Sigmoid colon (tissue), 3 donors: Measurements from ENCODE around the gene NCAPD3.

Experiments used
- POLR2A ChIP-seq, 2 donors: fragments of 450-650 bp; IDR thresholded peaks; one replicate each; pipeline ENCODE4 v1.6.1; 2016; ENCODE audit warnings: antibody characterized with exemption in 2 of 2, mild to moderate bottlenecking in 2 of 2, moderate library complexity in 2 of 2
- TF ChIP-seq, protein P1 (sequence below), 4 experiments: fragments of 450-650 bp in 3 of 4; fragments of 200-600 bp in 1 of 4; IDR thresholded peaks; one replicate each; pipeline ENCODE4 v1.5.1; 2016 to 2019; ENCODE audit warnings: antibody characterized with exemption in 4 of 4, mild to moderate bottlenecking in 3 of 4, moderate library complexity in 2 of 4

DNA sequence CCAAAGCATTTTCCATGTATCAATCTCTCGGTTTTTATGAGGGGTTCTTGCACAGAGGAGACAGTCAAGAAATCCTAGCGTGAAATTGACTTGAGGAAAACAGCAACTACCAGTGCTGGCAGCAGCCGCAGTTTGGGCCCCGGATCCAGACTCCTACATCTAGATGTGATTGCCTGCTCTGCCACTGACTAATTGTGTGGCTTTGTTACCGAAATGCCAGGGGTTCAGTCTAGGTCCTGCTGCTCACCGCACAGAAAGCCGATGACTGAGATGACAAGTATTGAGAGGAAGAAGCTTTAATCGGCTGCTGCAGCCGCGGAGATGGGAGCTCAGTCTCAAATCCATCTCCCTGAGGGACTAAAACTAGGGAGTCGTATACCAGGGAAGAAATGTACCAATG lies 44.2 kb upstream of the NCAPD3 start:
- TF ChIP-seq, protein P1, sequence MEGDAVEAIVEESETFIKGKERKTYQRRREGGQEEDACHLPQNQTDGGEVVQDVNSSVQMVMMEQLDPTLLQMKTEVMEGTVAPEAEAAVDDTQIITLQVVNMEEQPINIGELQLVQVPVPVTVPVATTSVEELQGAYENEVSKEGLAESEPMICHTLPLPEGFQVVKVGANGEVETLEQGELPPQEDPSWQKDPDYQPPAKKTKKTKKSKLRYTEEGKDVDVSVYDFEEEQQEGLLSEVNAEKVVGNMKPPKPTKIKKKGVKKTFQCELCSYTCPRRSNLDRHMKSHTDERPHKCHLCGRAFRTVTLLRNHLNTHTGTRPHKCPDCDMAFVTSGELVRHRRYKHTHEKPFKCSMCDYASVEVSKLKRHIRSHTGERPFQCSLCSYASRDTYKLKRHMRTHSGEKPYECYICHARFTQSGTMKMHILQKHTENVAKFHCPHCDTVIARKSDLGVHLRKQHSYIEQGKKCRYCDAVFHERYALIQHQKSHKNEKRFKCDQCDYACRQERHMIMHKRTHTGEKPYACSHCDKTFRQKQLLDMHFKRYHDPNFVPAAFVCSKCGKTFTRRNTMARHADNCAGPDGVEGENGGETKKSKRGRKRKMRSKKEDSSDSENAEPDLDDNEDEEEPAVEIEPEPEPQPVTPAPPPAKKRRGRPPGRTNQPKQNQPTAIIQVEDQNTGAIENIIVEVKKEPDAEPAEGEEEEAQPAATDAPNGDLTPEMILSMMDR (IDR thresholded peaks at IDR 0.05): no peak
- TF ChIP-seq POLR2A (IDR thresholded peaks at IDR 0.05): no peak
